Measurements from ENCODE around the gene GIT2.
A peak's percentile ranks its signal among the peaks of the same experiment; 100 is the strongest.
"Not testable (repeated sequence)": the region's sequence is repeated elsewhere in the genome, so short reads cannot be mapped to it uniquely, and the experiment has no call there.

GIT2 gene

GRCh38 chr12:109930028-109930800 is 66.0 kb downstream of the GIT2 start:
- Histone ChIP-seq H4K20me1 (ENCODE audit: control insufficient read depth, insufficient read depth, low read depth, low read length) (no peaks in the 10 kb centered on the region), H3K27ac (ENCODE audit: low read depth, low read length) (no peak overlapping the region), H3F3A (ENCODE audit: control insufficient read depth, insufficient read depth) (no peaks in the 10 kb centered on the region; the same call in 1 of the 2 replicates), H3K79me2 (ENCODE audit: control insufficient read depth, low read length) (no peaks in the 10 kb centered on the region), H3K36me3 (ENCODE audit: control insufficient read depth, low read length) (peaks cover 68% of the 10 kb centered on the region), H3K9me3 (ENCODE audit: control insufficient read depth, insufficient read depth, low read length) (no peaks in the 10 kb centered on the region), H3K4me2 (ENCODE audit: low read length) (no peak overlapping the region), H3K4me3 (ENCODE audit: low read length) (no peak overlapping the region), H3K9me2 (replicated peaks; ENCODE audit: control insufficient read depth, low read length) (no peaks in the 10 kb centered on the region), H3K27me3 (ENCODE audit: control insufficient read depth, low read length) (no peaks in the 10 kb centered on the region), H3K4me1 (ENCODE audit: control insufficient read depth, low read length) (peaks cover 5% of the 10 kb centered on the region)
- TF ChIP-seq CTCF (IDR thresholded peaks at IDR 0.05; ENCODE audit: low read depth, low read length, poor library complexity, severe bottlenecking): no peak
- no peak for TF ChIP-seq EZH2phosphoT487 (IDR thresholded peaks at IDR 0.05; ENCODE audit: borderline replicate concordance, low read length)

GRCh38 chr12:109929326-109929725 is 66.8 kb downstream of the GIT2 start:
- not testable (repeated sequence) for H3K27ac ChIP-seq (ENCODE audit: low read depth, low read length); H3K4me3 ChIP-seq (ENCODE audit: low read length); H3K79me2 ChIP-seq (ENCODE audit: control insufficient read depth, low read length); H3K4me2 ChIP-seq (ENCODE audit: low read length); H3K9me3 ChIP-seq (ENCODE audit: control insufficient read depth, insufficient read depth, low read length); H4K20me1 ChIP-seq (ENCODE audit: control insufficient read depth, insufficient read depth, low read depth, low read length); H3F3A ChIP-seq (ENCODE audit: control insufficient read depth, insufficient read depth); H3K27me3 ChIP-seq (ENCODE audit: control insufficient read depth, low read length); H3K9me2 ChIP-seq (replicated peaks; ENCODE audit: control insufficient read depth, low read length)
- Histone ChIP-seq H3K36me3 (ENCODE audit: control insufficient read depth, low read length) (peaks cover 62% of the 10 kb centered on the region), H3K4me1 (ENCODE audit: control insufficient read depth, low read length) (peaks cover 13% of the 10 kb centered on the region)

GRCh38 chr12:109928058-109928656 is 68.0 kb downstream of the GIT2 start:
- no peak overlapping the region for H3K4me3 ChIP-seq (ENCODE audit: low read length)
- H3K27me3 ChIP-seq (ENCODE audit: control insufficient read depth, low read length): no peaks in the 10 kb centered on the region
- H3K79me2 ChIP-seq (ENCODE audit: control insufficient read depth, low read length): no peaks in the 10 kb centered on the region
- no peak for TF ChIP-seq EZH2phosphoT487 (IDR thresholded peaks at IDR 0.05; ENCODE audit: borderline replicate concordance, low read length)
- TF ChIP-seq CTCF (IDR thresholded peaks at IDR 0.05; ENCODE audit: low read depth, low read length, poor library complexity, severe bottlenecking): no peak
- H3K9me2 ChIP-seq (replicated peaks; ENCODE audit: control insufficient read depth, low read length): no peaks in the 10 kb centered on the region
- H3K4me2 ChIP-seq (ENCODE audit: low read length): no peak overlapping the region
- H4K20me1 ChIP-seq (ENCODE audit: control insufficient read depth, insufficient read depth, low read depth, low read length): no peaks in the 10 kb centered on the region
- no peak overlapping the region for H3K27ac ChIP-seq (ENCODE audit: low read depth, low read length)
- H3K36me3 ChIP-seq (ENCODE audit: control insufficient read depth, low read length): peaks cover 53% of the 10 kb centered on the region
- peaks cover 23% of the 10 kb centered on the region for H3K4me1 ChIP-seq (ENCODE audit: control insufficient read depth, low read length)
- H3F3A ChIP-seq (ENCODE audit: control insufficient read depth, insufficient read depth): no peaks in the 10 kb centered on the region; the same call in 1 of the 2 replicates
- no peaks in the 10 kb centered on the region for H3K9me3 ChIP-seq (ENCODE audit: control insufficient read depth, insufficient read depth, low read length)

DNA sequence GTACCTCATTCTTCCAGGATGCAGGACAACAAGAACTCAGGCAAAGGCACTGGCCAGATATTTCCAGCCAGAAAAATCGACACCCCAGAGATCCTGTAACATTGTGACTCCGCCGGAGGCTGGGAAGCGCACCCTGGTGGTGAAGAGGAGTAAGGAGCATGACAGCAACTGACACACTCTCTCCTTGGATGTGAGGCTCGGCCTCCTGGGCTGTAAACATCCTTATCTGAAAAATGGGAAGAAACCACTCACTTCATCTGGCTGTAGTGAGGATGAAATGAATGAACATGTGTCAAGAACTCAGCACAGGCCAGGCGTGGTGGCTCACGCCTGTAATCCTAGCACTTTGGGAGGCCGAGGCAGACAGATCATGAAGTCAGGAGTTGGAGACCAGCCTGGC is 68.5 kb downstream of the GIT2 start:
- H3K27ac ChIP-seq (ENCODE audit: low read depth, low read length): no peak overlapping the region
- H3K4me2 ChIP-seq (ENCODE audit: low read length): no peak overlapping the region
- H3K36me3 ChIP-seq (ENCODE audit: control insufficient read depth, low read length): peaks cover 51% of the 10 kb centered on the region
- TF ChIP-seq CTCF (IDR thresholded peaks at IDR 0.05; ENCODE audit: low read depth, low read length, poor library complexity, severe bottlenecking) (peak; percentile 69), EZH2phosphoT487 (IDR thresholded peaks at IDR 0.05; ENCODE audit: borderline replicate concordance, low read length) (no peak)
- H3K4me3 ChIP-seq (ENCODE audit: low read length): no peak overlapping the region
- H4K20me1 ChIP-seq (ENCODE audit: control insufficient read depth, insufficient read depth, low read depth, low read length): no peaks in the 10 kb centered on the region
- no peaks in the 10 kb centered on the region for H3K79me2 ChIP-seq (ENCODE audit: control insufficient read depth, low read length)
- no peaks in the 10 kb centered on the region for H3K27me3 ChIP-seq (ENCODE audit: control insufficient read depth, low read length)
- H3K9me2 ChIP-seq (replicated peaks; ENCODE audit: control insufficient read depth, low read length): no peaks in the 10 kb centered on the region
- no peaks in the 10 kb centered on the region; the same call in 1 of the 2 replicates for H3F3A ChIP-seq (ENCODE audit: control insufficient read depth, insufficient read depth)
- H3K4me1 ChIP-seq (ENCODE audit: control insufficient read depth, low read length): peaks cover 23% of the 10 kb centered on the region
- H3K9me3 ChIP-seq (ENCODE audit: control insufficient read depth, insufficient read depth, low read length): no peaks in the 10 kb centered on the region
